ENCODE measurements around the gene SCD5. TPM values are rescaled to one million over a fixed set of nuclear protein-coding genes. Genes with fewer than 3 reads are reported as not detected.

The SCD5 gene
- total RNA-seq, 6 experiments from 2014 or later = 0.62 to 1.4 (median 0.96) TPM

DNA sequence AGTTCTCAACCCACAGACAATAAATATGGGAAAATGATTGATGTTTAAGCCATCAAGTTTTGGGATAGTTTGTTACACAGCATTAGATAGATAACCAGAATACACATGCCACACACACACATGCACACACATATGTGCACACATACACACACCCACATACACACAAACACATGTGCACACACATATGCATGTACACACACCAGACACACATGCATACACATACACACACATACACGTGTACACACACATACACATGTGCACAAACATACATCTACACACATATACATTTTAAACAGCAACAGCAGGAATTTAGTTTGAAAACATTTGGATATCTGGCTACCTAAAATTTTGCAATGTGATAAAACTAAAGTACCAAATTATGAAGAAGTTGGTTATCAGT lies 194.1 kb downstream of the SCD5 start:
- H3K4me3 ChIP-seq = no peak overlapping the region
- whole genome bisulfite sequencing (ENCODE audit: insufficient coverage, low coverage, low lambda C conversion rate, missing lambda C conversion rate) = 86% methylated on average over 1 of the region's 1 CpG
- DNase-seq (no peak), ATAC-seq (no peak)
- no peaks in the 10 kb centered on the region for H3K9me3 ChIP-seq
- H3K4me1 ChIP-seq = no peaks in the 10 kb centered on the region
- TF ChIP-seq POLR2A (IDR thresholded peaks at IDR 0.05) = no peak
- TF ChIP-seq, protein P1, sequence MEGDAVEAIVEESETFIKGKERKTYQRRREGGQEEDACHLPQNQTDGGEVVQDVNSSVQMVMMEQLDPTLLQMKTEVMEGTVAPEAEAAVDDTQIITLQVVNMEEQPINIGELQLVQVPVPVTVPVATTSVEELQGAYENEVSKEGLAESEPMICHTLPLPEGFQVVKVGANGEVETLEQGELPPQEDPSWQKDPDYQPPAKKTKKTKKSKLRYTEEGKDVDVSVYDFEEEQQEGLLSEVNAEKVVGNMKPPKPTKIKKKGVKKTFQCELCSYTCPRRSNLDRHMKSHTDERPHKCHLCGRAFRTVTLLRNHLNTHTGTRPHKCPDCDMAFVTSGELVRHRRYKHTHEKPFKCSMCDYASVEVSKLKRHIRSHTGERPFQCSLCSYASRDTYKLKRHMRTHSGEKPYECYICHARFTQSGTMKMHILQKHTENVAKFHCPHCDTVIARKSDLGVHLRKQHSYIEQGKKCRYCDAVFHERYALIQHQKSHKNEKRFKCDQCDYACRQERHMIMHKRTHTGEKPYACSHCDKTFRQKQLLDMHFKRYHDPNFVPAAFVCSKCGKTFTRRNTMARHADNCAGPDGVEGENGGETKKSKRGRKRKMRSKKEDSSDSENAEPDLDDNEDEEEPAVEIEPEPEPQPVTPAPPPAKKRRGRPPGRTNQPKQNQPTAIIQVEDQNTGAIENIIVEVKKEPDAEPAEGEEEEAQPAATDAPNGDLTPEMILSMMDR (IDR thresholded peaks at IDR 0.05) = no peak
- no peaks in the 10 kb centered on the region for H3K36me3 ChIP-seq
- H3K27ac ChIP-seq = no peak overlapping the region
- intact Hi-C loops (cut with DNase I) = no loop called here
- no peaks in the 10 kb centered on the region for H3K27me3 ChIP-seq

DNA sequence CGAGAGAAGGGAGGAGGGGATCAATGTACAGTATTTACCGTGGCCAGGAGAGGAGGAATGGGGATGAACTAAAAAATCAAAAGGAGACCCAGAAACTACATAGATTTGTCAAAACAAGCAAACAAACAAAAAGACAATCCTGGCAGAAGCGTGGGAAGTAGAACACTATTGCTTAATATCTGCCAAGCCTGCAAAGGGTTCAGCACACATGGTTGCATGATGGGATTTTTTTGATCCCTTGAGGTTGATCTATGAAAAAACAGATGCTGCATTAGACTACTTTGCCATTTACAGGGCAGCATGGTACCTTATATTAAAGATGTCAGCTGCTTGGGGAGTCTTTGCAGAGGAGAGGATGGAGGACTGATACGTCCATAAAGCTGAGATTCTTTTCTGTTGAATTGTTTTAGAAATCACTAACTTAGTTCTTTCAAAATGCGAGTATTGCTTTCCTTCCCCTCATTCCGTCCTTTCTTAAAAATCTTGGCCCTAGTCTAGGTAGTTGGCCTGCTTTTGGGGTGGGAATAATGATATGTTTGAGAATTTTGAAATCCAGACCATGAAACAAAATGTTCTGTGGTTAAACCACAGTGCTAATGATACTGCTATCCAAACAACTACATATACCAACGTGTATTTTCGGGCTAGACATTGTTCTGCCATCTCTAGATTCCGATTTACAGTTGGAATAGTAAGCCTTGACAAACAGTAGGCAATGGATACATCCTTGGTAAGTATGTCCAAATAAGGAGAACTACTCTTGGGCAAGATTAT lies 197.2 kb downstream of the SCD5 start:
- DNase-seq (no peak), ATAC-seq (peak; percentile 48 to 69 (median 64))
- H3K9me3 ChIP-seq = no peaks in the 10 kb centered on the region
- no peaks in the 10 kb centered on the region for H3K36me3 ChIP-seq
- no peak overlapping the region for H3K27ac ChIP-seq
- no peak overlapping the region for H3K4me3 ChIP-seq
- no peaks in the 10 kb centered on the region for H3K27me3 ChIP-seq
- WGBS (ENCODE audit: insufficient coverage, low coverage, low lambda C conversion rate, missing lambda C conversion rate) = 55% methylated on average over 9 of the region's 9 CpGs
- H3K4me1 ChIP-seq = no peaks in the 10 kb centered on the region
- TF ChIP-seq POLR2A (IDR thresholded peaks at IDR 0.05) = no peak
- TF ChIP-seq, protein P1 (IDR thresholded peaks at IDR 0.05) = no peak
- intact Hi-C loops (cut with DNase I) = no loop called here

DNA sequence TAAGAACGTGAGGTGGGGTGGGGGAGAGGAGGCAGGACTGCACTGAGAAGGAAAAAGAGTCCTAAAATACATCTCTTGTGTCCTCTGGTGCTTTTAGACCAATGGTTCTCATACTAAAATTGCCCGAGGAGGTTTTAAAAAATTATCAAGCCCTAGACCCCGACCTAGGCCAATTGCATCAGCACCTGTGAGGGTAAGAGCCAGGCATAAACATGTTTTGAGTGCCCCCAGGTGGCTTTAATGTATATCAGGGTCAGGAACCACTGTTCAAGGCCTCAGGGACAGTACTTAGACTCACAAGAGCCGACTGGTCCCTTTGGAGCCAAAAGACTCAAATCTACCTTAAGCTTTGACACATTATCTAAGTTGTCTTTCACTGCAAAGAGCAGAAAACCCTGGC lies 199.3 kb downstream of the SCD5 start:
- Histone ChIP-seq H3K27ac (no peak overlapping the region), H3K27me3 (no peaks in the 10 kb centered on the region), H3K36me3 (no peaks in the 10 kb centered on the region), H3K4me1 (no peaks in the 10 kb centered on the region), H3K9me3 (no peaks in the 10 kb centered on the region), H3K4me3 (no peak overlapping the region)
- peak; percentile 45 to 63 (median 60) for ATAC-seq
- intact Hi-C loops (cut with DNase I) = no loop called here
- DNase-seq = no peak
- WGBS (ENCODE audit: insufficient coverage, low coverage, low lambda C conversion rate, missing lambda C conversion rate) = 40% methylated on average over 4 of the region's 4 CpGs
- TF ChIP-seq POLR2A (IDR thresholded peaks at IDR 0.05) = no peak
- TF ChIP-seq, protein P1 (IDR thresholded peaks at IDR 0.05) = peak in 1 of 4 donors; percentile 21

DNA sequence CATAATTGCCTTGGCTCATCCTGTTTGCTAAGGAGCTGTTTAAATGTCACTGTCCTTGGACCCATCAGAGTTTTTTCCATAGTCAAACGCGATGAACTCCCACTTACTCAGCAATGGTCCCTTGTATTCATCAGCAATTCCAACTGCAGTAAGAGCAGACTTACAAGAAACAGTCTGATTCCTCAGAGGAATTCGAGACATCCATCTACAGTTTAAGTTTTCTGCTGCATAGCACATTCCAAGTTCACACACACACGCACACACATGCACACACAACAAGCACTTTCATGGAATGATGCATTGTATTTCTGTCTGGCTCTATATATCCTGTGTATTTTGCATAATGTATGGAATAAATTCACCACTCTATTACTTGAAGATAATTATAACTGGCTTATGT lies 204.1 kb downstream of the SCD5 start:
- intact Hi-C loops (cut with DNase I) = no loop called here

More for the DNA sequence above, 204.1 kb downstream of the SCD5 start:
- no peak for ATAC-seq
- no peaks in the 10 kb centered on the region for H3K27me3 ChIP-seq
- H3K4me3 ChIP-seq = no peak overlapping the region
- no peaks in the 10 kb centered on the region for H3K36me3 ChIP-seq
- no peak for TF ChIP-seq POLR2A (IDR thresholded peaks at IDR 0.05)
- TF ChIP-seq, protein P1 (IDR thresholded peaks at IDR 0.05) = no peak
- H3K27ac ChIP-seq = no peak overlapping the region
- no peaks in the 10 kb centered on the region for H3K4me1 ChIP-seq
- H3K9me3 ChIP-seq = no peaks in the 10 kb centered on the region
- DNase-seq = no peak
- WGBS (ENCODE audit: insufficient coverage, low coverage, low lambda C conversion rate, missing lambda C conversion rate) = 68% methylated on average over 4 of the region's 4 CpGs

Measured in right lobe of liver (tissue), 6 donors.